Measurements from ENCODE around the gene PHF23. TPM values are rescaled to one million over a fixed set of nuclear protein-coding genes. Genes with fewer than 3 reads are reported as not detected.

Gene PHF23
- total and polyA plus RNA-seq, 8 donors = 7.0 to 23.3 (median 11.9) TPM

- 69 to 78% methylated on average over 15 of the region's 15 CpGs for WGBS, 2 donors
- ATAC-seq (no peak), FAIRE-seq (no peak), DNase-seq (peak in 2 of 6 donors; percentile 6 to 39)
- peak overlapping the region in 1 of 4 donors; percentile 10 for H3K27ac ChIP-seq
- intact Hi-C loops (cut with DNase I) = no loop called here
- peaks cover 11 to 48% (median 16%) of the 10 kb centered on the region in 3 donors for H3K36me3 ChIP-seq
- peak overlapping the region in 1 of 4 donors; percentile 100 for H3K4me3 ChIP-seq
- TF ChIP-seq CTCF (IDR thresholded peaks at IDR 0.05) = no peak
- no peaks in the 10 kb centered on the region for H3K9me3 ChIP-seq
- H3K27me3 ChIP-seq = no peaks in the 10 kb centered on the region
- peaks cover 12 to 25% (median 14%) of the 10 kb centered on the region in 3 donors for H3K4me1 ChIP-seq
Observed at GRCh38 chr17:7222093-7222971, 16.9 kb downstream of the PHF23 start.

GRCh38 chr17:7221278-7222092 lies 17.8 kb downstream of the PHF23 start:
- DNase-seq (peak in 1 of 6 donors; percentile 36), FAIRE-seq (no peak), ATAC-seq (no peak)
- H3K27ac ChIP-seq = peak overlapping the region; percentile 97 to 100 (median 100)
- WGBS, 2 donors = 46 to 52% methylated on average over 10 of the region's 10 CpGs
- peak overlapping the region in 3 of 4 donors; percentile 45 to 100 (median 97) for H3K4me3 ChIP-seq
- peaks cover 12 to 25% (median 14%) of the 10 kb centered on the region in 3 donors for H3K4me1 ChIP-seq
- intact Hi-C loops (cut with DNase I) = no loop called here
- no peaks in the 10 kb centered on the region for H3K27me3 ChIP-seq
- no peaks in the 10 kb centered on the region for H3K9me3 ChIP-seq
- peaks cover 11 to 45% (median 16%) of the 10 kb centered on the region in 3 donors for H3K36me3 ChIP-seq
- TF ChIP-seq CTCF (IDR thresholded peaks at IDR 0.05) = no peak

GRCh38 chr17:7220593-7221277 lies 18.5 kb downstream of the PHF23 start:
- no peak for FAIRE-seq
- Histone ChIP-seq H3K27ac (peak overlapping the region; percentile 97 to 100 (median 100)), H3K27me3 (no peaks in the 10 kb centered on the region), H3K4me3 (peak overlapping the region; percentile 45 to 100 (median 94)), H3K9me3 (no peaks in the 10 kb centered on the region), H3K4me1 (peaks cover 12 to 25% (median 14%) of the 10 kb centered on the region in 3 donors), H3K36me3 (peaks cover 11 to 43% (median 16%) of the 10 kb centered on the region in 3 donors)
- intact Hi-C loops (cut with DNase I) = no loop called here
- TF ChIP-seq CTCF (IDR thresholded peaks at IDR 0.05) = no peak
- ATAC-seq = peak; percentile 20 to 55 (median 43)
- WGBS, 2 donors = 7 to 10% methylated on average over 11 of the region's 11 CpGs
- DNase-seq = peak in 5 of 6 donors; percentile 67 to 87 (median 74)

GRCh38 chr17:7219812-7220592 lies 19.3 kb downstream of the PHF23 start, which contains the start of the genes ACADVL and DLG4:
Gene ACADVL (plus strand): TSS chr17:7219938. CDS start chr17:7219985, 47 bp downstream.
Gene DLG4 (minus strand): TSS chr17:7219836.
- TF ChIP-seq CTCF (IDR thresholded peaks at IDR 0.05) = no peak
- H3K27me3 ChIP-seq = no peaks in the 10 kb centered on the region
- 0 to 1% methylated on average over 46 to 63 of the region's 63 CpGs for WGBS, 2 donors
- intact Hi-C loops (cut with DNase I) = no loop called here
- no peaks in the 10 kb centered on the region for H3K9me3 ChIP-seq
- FAIRE-seq (peak; percentile 29), DNase-seq (peak; percentile 89 to 97 (median 94)), ATAC-seq (peak; percentile 77 to 84 (median 83))
- H3K36me3 ChIP-seq = peaks cover 11 to 36% (median 16%) of the 10 kb centered on the region in 3 donors
- peak within 1 kb of the TSS; percentile 45 to 100 (median 94) for H3K4me3 ChIP-seq
- H3K27ac ChIP-seq = peak within 1 kb of the TSS; percentile 97 to 100 (median 100)
- H3K4me1 ChIP-seq = peaks cover 12 to 25% (median 14%) of the 10 kb centered on the region in 3 donors
